BJ (cell line): ENCODE measurements around the gene SRP19. TPM values are rescaled to one million over a fixed set of nuclear protein-coding genes. Genes with fewer than 3 reads are reported as not detected.
"Not testable (repeated sequence)": the region's sequence is repeated elsewhere in the genome, so short reads cannot be mapped to it uniquely, and the experiment has no call there.

Experiments used
- CTCF ChIA-PET: fragments of 350-600 bp; formaldehyde crosslinking; extraction: SDS; loops from one replicate; lab custom pipeline; 2021; ENCODE audit warnings: antibody characterized with exemption, inconsistent platforms; lab: Yijun Ruan, JAX
- POLR2A ChIA-PET: fragments of 300-600 bp; sonication (Branson Sonifier 250); formaldehyde crosslinking; extraction: SDS; loops from one replicate; lab custom pipeline; 2021; ENCODE audit warnings: antibody characterized with exemption; lab: Charles Lee
- DNase-seq: peaks from one replicate; pipeline ENCODE4 v3.0.0-alpha.2; 2011; ENCODE audit warnings: low read depth
- H3K27me3 ChIP-seq: 2 replicates; pipeline ENCODE4 v1.6.0; 2011; ENCODE audit warnings: low read length; ENCODE audit not compliant: control insufficient read depth, insufficient read depth
- H3K36me3 ChIP-seq: 2 replicates; pipeline ENCODE4 v1.5.1; 2011; ENCODE audit warnings: low read length; ENCODE audit not compliant: control insufficient read depth, insufficient read depth
- H3K4me3 ChIP-seq: 2 replicates; pipeline ENCODE4 v1.5.1; 2011; ENCODE audit warnings: low read depth, mild to moderate bottlenecking, control low read depth, low read length
- CTCF ChIP-seq: IDR thresholded peaks from 2 replicates; pipeline ENCODE4 v1.5.1; 2011; ENCODE audit warnings: low read depth, mild to moderate bottlenecking, control low read depth, inconsistent platforms, low read length, moderate library complexity; ENCODE audit not compliant: insufficient read depth
- polyA plus RNA-seq: library from polyadenylated mRNA; depleted of rRNA; stranded (reverse); fragments of >200 nt; gene quantifications from 2 replicates; pipeline ENCODE4 v1.2.3, GENCODE V29; 2011

Gene SRP19
- polyA plus RNA-seq, 1 experiment: 32.4 TPM

DNA sequence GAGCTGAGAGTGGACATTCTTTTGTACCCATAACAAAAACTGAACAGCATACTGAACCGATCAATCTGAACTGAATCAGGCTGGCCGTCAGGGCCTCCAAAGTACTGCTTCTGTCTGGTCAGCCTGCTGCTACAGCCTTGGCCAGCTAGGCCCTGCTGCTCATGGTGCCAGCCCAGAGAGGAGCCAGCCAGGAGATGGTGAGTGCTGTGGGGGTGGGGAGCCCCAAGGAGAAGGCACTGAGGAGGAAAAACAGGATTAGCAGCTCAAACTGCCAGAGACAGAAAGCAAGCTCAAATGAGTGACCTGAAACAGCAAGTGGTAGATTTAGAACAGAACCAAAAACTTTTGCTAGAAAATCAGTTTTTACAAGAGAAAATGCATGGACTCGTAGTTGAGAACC, 23.9 kb downstream of the SRP19 start:
- H3K36me3 ChIP-seq: peaks cover 14% of the 10 kb centered on the region
- CTCF ChIA-PET: interaction anchor here (1.0 kb wide), 1 partner anchor 11 kb away, joined by 3 read pairs; no protein-coding TSS in a partner anchor
- POLR2A ChIA-PET: no interaction called here

DNA sequence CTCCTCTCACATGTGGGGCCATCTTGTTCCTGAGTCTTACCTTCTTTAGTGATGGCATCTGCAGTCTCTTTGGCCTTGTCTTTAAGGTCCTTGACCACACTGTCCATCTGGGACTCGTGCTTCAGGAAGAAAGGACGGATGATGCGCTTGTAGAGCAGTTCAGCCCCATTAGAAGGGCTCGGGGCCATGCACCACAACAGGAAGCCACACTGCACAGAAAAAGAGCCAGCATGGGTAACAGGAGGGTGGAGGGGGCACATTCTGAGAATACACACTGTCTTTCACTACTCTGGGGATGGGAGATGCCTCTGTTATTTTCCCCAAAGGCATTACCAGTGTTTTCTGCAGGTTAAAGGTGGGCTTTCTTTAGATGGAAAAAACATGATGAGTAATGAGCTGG, 25.9 kb downstream of the SRP19 start:
- TF ChIP-seq CTCF: no peak
- Histone ChIP-seq H3K4me3 (no peak overlapping the region), H3K27me3 (no peaks in the 10 kb centered on the region), H3K36me3 (peaks cover 14% of the 10 kb centered on the region)
- ChIA-PET CTCF (no interaction called here), POLR2A (no interaction called here)
- DNase-seq: no peak

More for the DNA sequence above, 23.9 kb downstream of the SRP19 start:
- Histone ChIP-seq H3K4me3 (no peak overlapping the region), H3K27me3 (no peaks in the 10 kb centered on the region)
- DNase-seq: no peak
- TF ChIP-seq CTCF: no peak

GRCh38 chr5:112892066-112892465, 31.0 kb downstream of the SRP19 start:
- H3K4me3 ChIP-seq, H3K36me3 ChIP-seq, H3K27me3 ChIP-seq, POLR2A ChIA-PET, DNase-seq: not testable (repeated sequence)
- CTCF ChIA-PET: interaction anchor here (1.0 to 1.7 kb wide), 2 partner anchors 8 to 10 kb away, joined by 3 read pairs; no protein-coding TSS in a partner anchor

DNA sequence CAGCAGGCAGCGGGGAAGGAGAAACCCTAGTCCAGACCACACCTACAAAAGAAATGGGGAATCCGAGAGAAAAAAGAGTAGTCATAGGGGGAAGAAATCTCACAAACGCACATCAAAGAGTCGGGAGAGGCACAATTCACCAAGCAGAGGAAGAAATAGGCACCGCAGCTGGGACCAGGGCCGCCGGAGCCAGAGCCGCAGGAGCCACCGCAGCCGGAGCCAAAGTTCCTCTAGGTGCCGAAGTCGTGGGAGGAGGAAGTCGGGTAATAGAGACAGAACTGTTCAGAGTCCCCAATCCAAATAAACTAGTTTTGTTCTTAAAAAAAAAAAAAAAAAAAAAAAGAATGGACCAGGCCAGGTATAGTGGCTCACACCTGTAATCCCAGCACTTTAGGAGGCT, 31.7 kb downstream of the SRP19 start:
- Histone ChIP-seq H3K4me3 (no peak overlapping the region), H3K27me3 (no peaks in the 10 kb centered on the region), H3K36me3 (peaks cover 3% of the 10 kb centered on the region)
- CTCF ChIA-PET: interaction anchor here (1.7 kb wide), 1 partner anchor 10 kb away, joined by 3 read pairs; no protein-coding TSS in a partner anchor
- TF ChIP-seq CTCF: no peak
- no peak for DNase-seq
- POLR2A ChIA-PET: interaction anchor here (0.5 kb wide), 1 partner anchor 14 kb away, joined by 3 read pairs; no protein-coding TSS in a partner anchor

GRCh38 chr5:112895682-112896081, 34.6 kb downstream of the SRP19 start:
- DNase-seq: no peak
- Histone ChIP-seq H3K36me3 (peaks cover 7% of the 10 kb centered on the region), H3K27me3 (no peaks in the 10 kb centered on the region), H3K4me3 (no peak overlapping the region)
- TF ChIP-seq CTCF: no peak
- ChIA-PET POLR2A (no interaction called here), CTCF (interaction anchor here (0.9 to 1.4 kb wide), 4 partner anchors 10 to 47 kb away, joined by 3 read pairs; no protein-coding TSS in a partner anchor)

GRCh38 chr5:112902561-112902960, 41.5 kb downstream of the SRP19 start:
- no peak for TF ChIP-seq CTCF
- ChIA-PET POLR2A (no interaction called here), CTCF (interaction anchor here (0.6 to 3.1 kb wide), 4 partner anchors 11 to 54 kb away, joined by 3 to 13 read pairs (median 3); no protein-coding TSS in a partner anchor)
- Histone ChIP-seq H3K27me3 (no peaks in the 10 kb centered on the region), H3K36me3 (peaks cover 7% of the 10 kb centered on the region), H3K4me3 (no peak overlapping the region)
- no peak for DNase-seq

- H3K36me3 ChIP-seq, POLR2A ChIA-PET: not testable (repeated sequence)
- CTCF ChIA-PET: interaction anchor here (3.1 kb wide), 1 partner anchor 16 kb away, joined by 13 read pairs; no protein-coding TSS in a partner anchor
Observed at GRCh38 chr5:112904996-112905395, 43.9 kb downstream of the SRP19 start.

More at GRCh38 chr5:112904996-112905395, 43.9 kb downstream of the SRP19 start:
- not testable (repeated sequence) for H3K4me3 ChIP-seq, DNase-seq, H3K27me3 ChIP-seq
